ENCODE measurements around the gene LGALS14.
"Not testable (repeated sequence)": the region's sequence is repeated elsewhere in the genome, so short reads cannot be mapped to it uniquely, and the experiment has no call there.

The LGALS14 gene

DNA sequence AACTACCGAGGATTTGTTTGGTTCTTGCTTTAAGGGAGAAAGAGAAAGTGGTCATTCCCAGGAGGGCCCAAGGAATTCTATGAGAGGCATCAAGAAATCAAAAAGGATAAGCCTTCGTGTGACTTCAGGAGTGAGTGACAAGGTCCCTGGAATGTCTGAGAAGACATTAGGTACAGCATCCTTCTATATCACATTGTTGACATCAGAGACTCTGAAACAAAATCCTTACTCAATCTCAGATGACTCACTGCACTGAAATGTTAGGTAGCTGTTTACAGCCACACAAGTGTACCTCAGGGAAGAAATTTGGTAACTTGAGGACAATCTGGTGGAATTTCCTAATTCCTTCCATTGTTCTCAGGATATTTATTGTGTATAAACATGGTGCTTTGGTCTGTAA is 7.9 kb upstream of the LGALS14 start:
- no peak for DNase-seq

DNA sequence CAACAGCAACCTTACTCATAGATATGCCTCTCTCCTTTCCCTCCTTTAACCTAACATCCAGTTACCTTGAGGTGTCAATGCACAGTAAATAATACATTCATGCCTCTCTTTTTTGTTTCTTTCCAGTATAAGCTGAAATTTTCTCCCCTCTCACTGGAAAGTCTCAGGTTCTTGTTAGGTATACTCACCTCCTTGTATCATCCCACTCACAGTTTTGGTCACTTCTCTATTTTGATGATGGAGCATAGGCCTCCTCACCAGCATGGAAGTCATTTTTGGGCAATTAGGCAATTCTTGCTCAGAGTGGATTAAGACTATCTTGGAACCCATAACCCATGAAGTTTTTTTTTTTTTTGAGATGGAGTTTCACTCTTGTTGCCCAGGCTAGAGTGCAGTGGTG is 5.7 kb upstream of the LGALS14 start:
- DNase-seq, result no peak

- no peak for DNase-seq
Measured at GRCh38 chr19:39701291-39701690, 3.0 kb upstream of the LGALS14 start.

DNA sequence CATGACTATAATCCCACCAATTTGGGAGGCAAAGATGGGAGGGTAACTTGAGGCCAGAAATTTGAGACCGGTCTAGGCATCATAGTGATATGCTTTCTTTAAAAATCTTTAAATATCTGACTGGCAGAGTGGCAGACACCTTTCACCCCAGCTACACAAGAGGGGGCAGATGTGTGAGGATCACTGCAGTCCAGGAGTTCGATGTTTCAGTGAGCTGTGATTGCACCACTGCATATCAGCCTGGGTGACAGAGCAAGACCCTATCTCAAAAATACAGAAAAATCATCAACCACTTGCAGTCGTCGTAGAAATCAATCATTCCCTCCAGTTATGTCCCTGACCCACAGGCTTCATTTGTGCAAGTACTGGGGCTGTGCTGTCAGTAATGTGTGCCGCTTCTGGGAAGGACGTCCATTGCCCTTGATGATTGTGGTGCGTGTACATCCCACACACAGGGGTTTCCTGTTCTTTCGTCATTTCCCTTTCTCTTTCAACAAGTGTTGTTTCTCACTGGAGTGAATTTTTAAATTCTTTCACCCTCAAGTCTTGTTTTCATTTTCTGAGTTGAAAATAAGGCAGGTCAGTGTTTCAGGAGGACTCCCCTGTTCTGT is 1.4 kb downstream of the LGALS14 start:
- DNase-seq, result peak; percentile 28 to 37

GRCh38 chr19:39708594-39708993 is 4.3 kb downstream of the LGALS14 start:
- DNase-seq, result no peak

DNA sequence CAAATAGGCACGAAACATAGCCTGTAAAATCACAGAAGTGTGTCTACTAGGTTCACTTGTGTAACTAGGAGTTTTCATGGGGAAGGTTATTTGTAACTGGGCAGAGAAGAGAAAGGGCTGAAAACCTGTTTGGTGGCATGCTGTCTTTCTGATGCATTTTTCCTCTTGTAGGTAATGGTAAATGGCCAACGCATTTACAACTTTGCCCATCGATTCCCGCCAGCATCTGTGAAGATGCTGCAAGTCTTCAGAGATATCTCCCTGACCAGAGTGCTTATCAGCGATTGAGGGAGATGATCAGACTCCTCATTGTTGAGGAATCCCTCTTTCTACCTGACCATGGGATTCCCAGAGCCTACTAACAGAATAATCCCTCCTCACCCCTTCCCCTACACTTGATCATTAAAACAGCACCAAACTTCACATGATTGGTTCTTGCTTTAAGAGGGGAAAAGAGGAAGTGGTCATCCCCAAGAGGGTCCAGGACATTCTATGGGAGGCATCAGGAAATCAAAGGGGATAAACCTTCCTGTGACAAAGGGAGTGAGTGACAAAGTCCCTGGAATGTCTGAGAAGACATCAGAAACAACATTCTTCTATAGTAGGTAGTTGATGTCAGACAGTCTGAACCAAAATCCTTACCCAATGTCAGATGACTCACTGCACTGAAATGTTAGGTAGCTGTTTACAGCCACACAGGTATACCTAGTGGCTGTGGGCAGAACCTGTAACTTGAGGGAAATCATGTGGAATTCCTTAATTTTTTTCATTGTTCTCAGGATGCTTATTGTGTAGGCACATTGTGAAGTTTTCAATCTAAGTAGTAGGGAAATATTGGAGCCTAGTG is 5.0 kb downstream of the LGALS14 start:
- no peak for DNase-seq

GRCh38 chr19:39710333-39710890 is 6.1 kb downstream of the LGALS14 start:
- DNase-seq, result no peak

- DNase-seq, result not testable (repeated sequence)
Measured at GRCh38 chr19:39720144-39720543, 15.9 kb downstream of the LGALS14 start.

DNA sequence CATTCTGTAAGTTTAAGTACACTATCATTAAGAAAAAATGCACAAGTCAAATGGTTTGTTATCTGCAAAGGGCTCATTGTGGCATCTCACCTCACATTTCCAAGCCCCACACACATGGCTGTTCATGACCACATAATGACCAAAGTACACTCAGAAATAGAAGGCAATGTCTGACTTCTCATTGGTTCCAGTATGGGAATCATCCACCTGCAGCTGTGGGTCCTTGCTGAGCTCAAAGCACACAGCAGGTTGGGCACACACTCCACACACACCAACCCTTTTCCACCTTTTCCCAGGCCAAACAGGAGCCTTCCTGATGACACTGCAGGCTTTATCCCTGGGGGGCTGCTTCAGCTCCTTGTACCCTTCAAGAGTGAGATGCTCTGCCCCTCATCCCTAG is 21.7 kb downstream of the LGALS14 start:
- DNase-seq, result no peak

GRCh38 chr19:39727070-39727800 is 23.0 kb downstream of the LGALS14 start:
- DNase-seq, result no peak

DNA sequence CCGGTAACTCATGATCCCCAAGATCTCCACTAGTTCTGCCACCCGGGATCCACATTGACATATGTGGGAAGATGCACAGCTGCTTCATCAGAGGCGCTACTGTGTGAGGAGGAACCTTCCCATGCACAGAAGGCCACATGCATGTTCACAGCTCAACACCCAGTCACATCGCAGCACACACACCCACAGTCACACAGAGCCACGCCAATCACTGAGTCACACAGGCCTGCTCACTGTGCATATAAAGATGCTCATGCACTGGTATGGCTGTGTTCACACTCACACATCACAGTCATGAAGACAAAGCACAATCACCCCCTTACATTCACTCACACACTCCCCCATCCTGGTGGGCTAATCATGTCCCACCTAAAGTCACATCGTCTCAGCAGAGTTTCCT is 23.8 kb downstream of the LGALS14 start:
- no peak for DNase-seq

- DNase-seq, result no peak
Measured at GRCh38 chr19:39729594-39729993, 25.3 kb downstream of the LGALS14 start.

- DNase-seq, result no peak
Measured at GRCh38 chr19:39731685-39732084, 27.4 kb downstream of the LGALS14 start.

DNA sequence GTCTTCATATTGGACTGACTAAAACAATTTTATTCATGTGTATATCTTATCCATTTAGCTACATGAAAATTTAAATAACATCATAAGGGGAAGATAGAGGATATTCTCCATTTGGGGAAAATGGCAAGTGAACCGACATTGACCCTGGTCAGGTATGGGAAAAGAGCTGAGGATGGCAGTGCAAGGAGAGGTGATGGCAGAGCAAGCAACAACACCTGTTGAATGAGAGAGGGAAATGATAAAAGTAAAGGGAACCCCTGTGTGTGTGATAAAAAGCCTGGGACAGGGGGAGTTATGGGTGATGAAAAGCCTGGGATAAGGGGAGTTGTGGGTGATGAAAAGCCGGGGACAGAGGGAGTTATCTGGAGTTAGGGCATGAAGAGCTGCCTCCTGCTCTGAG is 29.6 kb downstream of the LGALS14 start:
- no peak for DNase-seq

- DNase-seq, result no peak
Measured at GRCh38 chr19:39735688-39736087, 31.4 kb downstream of the LGALS14 start.

GRCh38 chr19:39736088-39736487 is 31.8 kb downstream of the LGALS14 start:
- DNase-seq, result no peak

GRCh38 chr19:39737351-39737750 is 33.1 kb downstream of the LGALS14 start:
- no peak for DNase-seq

DNA sequence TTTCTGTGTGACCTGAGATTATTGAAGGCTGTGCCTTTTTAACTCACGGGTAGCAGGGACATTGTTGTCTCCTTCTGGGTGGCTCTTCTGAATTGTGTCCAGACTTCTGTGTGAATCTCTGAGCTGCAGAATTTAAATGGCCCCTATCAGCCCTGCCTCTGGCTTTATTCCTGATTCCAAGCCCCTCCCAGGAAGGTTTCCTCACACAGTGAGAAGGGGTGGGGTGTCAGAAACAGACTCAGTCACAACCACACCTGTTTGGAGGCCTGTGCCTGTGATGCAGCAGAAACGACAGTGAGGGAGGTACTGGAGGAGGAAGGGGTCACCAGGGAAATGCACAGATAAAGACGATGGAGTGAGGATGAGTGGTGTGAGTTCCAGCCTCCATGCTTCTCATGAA is 33.6 kb downstream of the LGALS14 start, which contains the start of gene CLC:
Gene CLC (minus strand): TSS at position 139 of the 400 bp plus-strand sequence. CDS start 77 bp downstream, at position 62.
- no peak for DNase-seq

- DNase-seq, result peak; percentile 54 to 61
Measured at GRCh38 chr19:39738814-39739213, 34.5 kb downstream of the LGALS14 start.

DNA sequence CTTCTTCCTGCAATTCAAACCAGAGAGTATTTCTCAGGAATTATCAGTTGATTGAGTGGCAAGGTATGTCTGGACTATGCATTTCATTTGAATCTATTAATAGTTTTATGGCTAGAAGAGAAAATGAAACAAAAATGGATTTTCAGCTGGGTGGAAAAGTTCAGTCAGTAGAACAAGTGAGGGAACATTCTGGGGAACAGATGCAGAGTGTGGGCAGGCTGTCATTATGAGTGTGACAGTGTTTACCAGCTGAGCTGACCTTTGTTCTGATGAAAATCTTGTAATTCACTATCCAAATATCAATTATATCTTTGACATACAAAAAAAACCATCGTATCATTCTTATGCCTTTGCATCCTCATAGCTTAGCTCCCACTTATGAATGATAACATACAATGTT is 36.1 kb downstream of the LGALS14 start:
- DNase-seq, result no peak

GRCh38 chr19:39745643-39746042 is 41.4 kb downstream of the LGALS14 start:
- DNase-seq, result peak; percentile 6 to 44

- DNase-seq, result no peak
Measured at GRCh38 chr19:39746836-39747529, 42.7 kb downstream of the LGALS14 start.

DNA sequence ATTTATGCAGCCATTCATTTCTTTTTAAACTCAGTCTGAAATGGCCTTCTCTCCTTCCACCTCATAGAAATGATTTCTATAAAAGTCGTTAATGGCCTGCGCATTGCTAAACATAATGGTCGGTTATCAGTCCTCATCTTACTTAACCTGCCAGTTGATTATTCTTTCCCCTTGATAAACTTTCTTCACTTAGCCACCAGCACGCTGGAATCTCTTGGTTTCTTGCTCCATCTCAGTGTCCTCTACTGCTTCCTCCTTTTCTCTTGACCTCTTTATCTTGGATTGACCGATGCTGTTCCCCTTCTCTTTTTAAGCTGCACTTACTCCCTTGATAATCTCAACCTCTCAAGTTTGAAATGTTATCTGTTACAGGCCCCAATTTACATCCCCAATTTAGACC is 45.7 kb downstream of the LGALS14 start:
- no peak for DNase-seq

Data from inflammatory macrophage (primary cell).